ENCODE data around the gene DNAJA3.

DNAJA3 gene

GRCh38 chr16:4404247-4404966 is 21.3 kb upstream of the DNAJA3 start (continued):
- TF ChIP-seq SNAI2 (CRISPR knock-in tag; IDR thresholded peaks at IDR 0.05) (no peak), GLIS3 (CRISPR knock-in tag; IDR thresholded peaks at IDR 0.05) (no peak), ARNTL (CRISPR knock-in tag; IDR thresholded peaks at IDR 0.05; ENCODE audit: borderline replicate concordance, low read depth) (no peak)

GRCh38 chr16:4404967-4405696 is 20.5 kb upstream of the DNAJA3 start:
- TF ChIP-seq ZNF8 (CRISPR knock-in tag; IDR thresholded peaks at IDR 0.05) (no peak), TOX (CRISPR knock-in tag; IDR thresholded peaks at IDR 0.05; ENCODE audit: borderline replicate concordance) (no peak), ESRRG (CRISPR knock-in tag; IDR thresholded peaks at IDR 0.05) (no peak), TCF4 (CRISPR knock-in tag; IDR thresholded peaks at IDR 0.05; ENCODE audit: borderline replicate concordance) (no peak), GLIS3 (CRISPR knock-in tag; IDR thresholded peaks at IDR 0.05) (no peak), SNAI2 (CRISPR knock-in tag; IDR thresholded peaks at IDR 0.05) (no peak), ZNF565 (CRISPR knock-in tag; conservative IDR thresholded peaks at IDR 0.05; ENCODE audit: low read depth) (no peak), BACH2 (CRISPR knock-in tag; IDR thresholded peaks at IDR 0.05; ENCODE audit: borderline replicate concordance) (no peak), POU6F1 (CRISPR knock-in tag; IDR thresholded peaks at IDR 0.05; ENCODE audit: borderline replicate concordance, low read depth) (no peak), ZFP3 (CRISPR knock-in tag; IDR thresholded peaks at IDR 0.05) (no peak), CSDC2 (CRISPR knock-in tag; IDR thresholded peaks at IDR 0.05) (no peak), ARNTL (CRISPR knock-in tag; IDR thresholded peaks at IDR 0.05; ENCODE audit: borderline replicate concordance, low read depth) (no peak), ZFP30 (CRISPR knock-in tag; IDR thresholded peaks at IDR 0.05) (no peak), CSRNP3 (CRISPR knock-in tag; IDR thresholded peaks at IDR 0.05) (no peak), ZC3H10 (CRISPR knock-in tag; IDR thresholded peaks at IDR 0.05) (no peak)
- no peak for ATAC-seq

- TF ChIP-seq CSDC2 (CRISPR knock-in tag; IDR thresholded peaks at IDR 0.05) (no peak), ESRRG (CRISPR knock-in tag; IDR thresholded peaks at IDR 0.05) (no peak), TSHZ2 (CRISPR knock-in tag; IDR thresholded peaks at IDR 0.05) (no peak), OSR1 (CRISPR knock-in tag; IDR thresholded peaks at IDR 0.05) (no peak), ARNTL (CRISPR knock-in tag; IDR thresholded peaks at IDR 0.05; ENCODE audit: borderline replicate concordance, low read depth) (no peak), CREB5 (CRISPR knock-in tag; IDR thresholded peaks at IDR 0.05; ENCODE audit: low read depth) (no peak), SNAI2 (CRISPR knock-in tag; IDR thresholded peaks at IDR 0.05) (no peak)
- no peak for ATAC-seq
These were observed 17.9 kb upstream of the DNAJA3 start for GRCh38 chr16:4407543-4408322.

- TF ChIP-seq ZFP3 (CRISPR knock-in tag; IDR thresholded peaks at IDR 0.05) (no peak), ARNTL (CRISPR knock-in tag; IDR thresholded peaks at IDR 0.05; ENCODE audit: borderline replicate concordance, low read depth) (no peak), PPARA (CRISPR knock-in tag; IDR thresholded peaks at IDR 0.05; ENCODE audit: borderline replicate concordance) (no peak), OSR1 (CRISPR knock-in tag; IDR thresholded peaks at IDR 0.05) (no peak), GLIS3 (CRISPR knock-in tag; IDR thresholded peaks at IDR 0.05) (no peak), TCF4 (CRISPR knock-in tag; IDR thresholded peaks at IDR 0.05; ENCODE audit: borderline replicate concordance) (no peak), RARB (CRISPR knock-in tag; IDR thresholded peaks at IDR 0.05) (no peak), TOX (CRISPR knock-in tag; IDR thresholded peaks at IDR 0.05; ENCODE audit: borderline replicate concordance) (no peak), CSRNP3 (CRISPR knock-in tag; IDR thresholded peaks at IDR 0.05) (no peak), POU6F1 (CRISPR knock-in tag; IDR thresholded peaks at IDR 0.05; ENCODE audit: borderline replicate concordance, low read depth) (no peak), ESRRG (CRISPR knock-in tag; IDR thresholded peaks at IDR 0.05) (no peak), ZNF8 (CRISPR knock-in tag; IDR thresholded peaks at IDR 0.05) (no peak), ZNF70 (CRISPR knock-in tag; IDR thresholded peaks at IDR 0.05) (no peak)
- no peak for ATAC-seq
These were observed 17.4 kb upstream of the DNAJA3 start for GRCh38 chr16:4408323-4408690.
